SK-N-SH treated with all-trans-retinoic acid at 6 μM for 48 hours (cell line): ENCODE measurements around the gene OR10A5.

ENCODE experiments used
- ATAC-seq: fragments of 200-7000 bp; cut with Tn5 transposase; 3 replicates; pipeline ENCODE4 v1.9.1; 2020; ENCODE audit warnings: mild to moderate bottlenecking, moderate library complexity
- ARNTL ChIP-seq: fragments of 450-650 bp; formaldehyde crosslinking; IDR thresholded peaks from 2 replicates; pipeline ENCODE4 v1.5.0; 2020; ENCODE audit warnings: low read depth, mild to moderate bottlenecking, moderate library complexity, borderline replicate concordance
- BACH2 ChIP-seq: fragments of 250-450 bp; sonication (Bioruptor Pico); IDR thresholded peaks from 2 replicates; pipeline ENCODE4 v1.9.0; 2021; ENCODE audit warnings: mild to moderate bottlenecking, borderline replicate concordance
- CREB5 ChIP-seq: fragments of 250-450 bp; sonication (Bioruptor Pico); IDR thresholded peaks from 2 replicates; pipeline ENCODE4 v1.5.1; 2020; ENCODE audit warnings: low read depth, mild to moderate bottlenecking, moderate library complexity
- CSDC2 ChIP-seq: fragments of 250-450 bp; sonication (Bioruptor Pico); IDR thresholded peaks from 2 replicates; pipeline ENCODE4 v1.5.0; 2020; ENCODE audit warnings: mild to moderate bottlenecking, moderate library complexity
- ESRRG ChIP-seq: fragments of 250-450 bp; sonication (Bioruptor Pico); IDR thresholded peaks from 2 replicates; pipeline ENCODE4 v1.6.1; 2021; ENCODE audit warnings: mild to moderate bottlenecking
- GLIS3 ChIP-seq: fragments of 250-450 bp; sonication (Bioruptor Pico); IDR thresholded peaks from 2 replicates; pipeline ENCODE4 v1.5.0; 2020; ENCODE audit warnings: mild to moderate bottlenecking, moderate library complexity
- ISL1 ChIP-seq: fragments of 250-450 bp; sonication (Bioruptor Pico); IDR thresholded peaks from 2 replicates; pipeline ENCODE4 v2.1.2; 2022; ENCODE audit warnings: mild to moderate bottlenecking, moderate library complexity
- OSR1 ChIP-seq: fragments of 250-450 bp; sonication (Bioruptor Pico); IDR thresholded peaks from 2 replicates; pipeline ENCODE4 v1.8.0; 2022; ENCODE audit warnings: moderate library complexity, mild to moderate bottlenecking, inconsistent platforms
- PATZ1 ChIP-seq: fragments of 250-450 bp; sonication (Bioruptor Pico); IDR thresholded peaks from 2 replicates; pipeline ENCODE4 v1.8.0; 2020; ENCODE audit warnings: mild to moderate bottlenecking, moderate library complexity, borderline replicate concordance
- POU6F1 ChIP-seq: fragments of 250-450 bp; sonication (Bioruptor Pico); IDR thresholded peaks from 2 replicates; pipeline ENCODE4 v1.8.0; 2021; ENCODE audit warnings: low read depth, mild to moderate bottlenecking, moderate library complexity, borderline replicate concordance
- PPARA ChIP-seq: fragments of 250-450 bp; sonication (Bioruptor Pico); IDR thresholded peaks from 2 replicates; pipeline ENCODE4 v1.5.0; 2020; ENCODE audit warnings: mild to moderate bottlenecking, borderline replicate concordance
- RARB ChIP-seq: fragments of 250-450 bp; sonication (Bioruptor Pico); IDR thresholded peaks from 2 replicates; pipeline ENCODE4 v1.8.0; 2021; ENCODE audit warnings: mild to moderate bottlenecking, moderate library complexity
- SNAI2 ChIP-seq: fragments of 250-450 bp; sonication (Bioruptor Pico); IDR thresholded peaks from 2 replicates; pipeline ENCODE4 v1.5.0; 2020; ENCODE audit warnings: mild to moderate bottlenecking, moderate library complexity
- TCF4 ChIP-seq: fragments of 250-450 bp; sonication (Bioruptor Pico); IDR thresholded peaks from 2 replicates; pipeline ENCODE4 v1.8.0; 2021; ENCODE audit warnings: mild to moderate bottlenecking, moderate library complexity, borderline replicate concordance
- TOX ChIP-seq: fragments of 250-450 bp; sonication (Bioruptor Pico); IDR thresholded peaks from 2 replicates; pipeline ENCODE4 v1.8.0; 2021; ENCODE audit warnings: mild to moderate bottlenecking, moderate library complexity, borderline replicate concordance
- TSHZ2 ChIP-seq: fragments of 250-450 bp; sonication (Bioruptor Pico); IDR thresholded peaks from 2 replicates; pipeline ENCODE4 v1.5.0; 2020; ENCODE audit warnings: mild to moderate bottlenecking, moderate library complexity
- ZC3H10 ChIP-seq: fragments of 250-450 bp; sonication (Bioruptor Pico); IDR thresholded peaks from 2 replicates; pipeline ENCODE4 v1.5.1; 2021; ENCODE audit warnings: mild to moderate bottlenecking, moderate library complexity
- ZNF565 ChIP-seq: fragments of 450-650 bp; formaldehyde crosslinking; conservative IDR thresholded peaks from 2 replicates; pipeline ENCODE4 v1.5.0; 2020; ENCODE audit warnings: low read depth, mild to moderate bottlenecking, moderate library complexity
- ZNF70 ChIP-seq: fragments of 450-650 bp; formaldehyde crosslinking; IDR thresholded peaks from 2 replicates; pipeline ENCODE4 v1.5.0; 2020; ENCODE audit warnings: mild to moderate bottlenecking, moderate library complexity
- ZNF8 ChIP-seq: fragments of 450-650 bp; formaldehyde crosslinking; IDR thresholded peaks from 2 replicates; pipeline ENCODE4 v1.5.0; 2020; ENCODE audit warnings: mild to moderate bottlenecking, moderate library complexity
- TF ChIP-seq, protein P1 (sequence below): fragments of 250-450 bp; sonication (Bioruptor Pico); IDR thresholded peaks from 2 replicates; pipeline ENCODE4 v1.5.1; 2021; ENCODE audit warnings: mild to moderate bottlenecking, moderate library complexity

Gene OR10A5

DNA sequence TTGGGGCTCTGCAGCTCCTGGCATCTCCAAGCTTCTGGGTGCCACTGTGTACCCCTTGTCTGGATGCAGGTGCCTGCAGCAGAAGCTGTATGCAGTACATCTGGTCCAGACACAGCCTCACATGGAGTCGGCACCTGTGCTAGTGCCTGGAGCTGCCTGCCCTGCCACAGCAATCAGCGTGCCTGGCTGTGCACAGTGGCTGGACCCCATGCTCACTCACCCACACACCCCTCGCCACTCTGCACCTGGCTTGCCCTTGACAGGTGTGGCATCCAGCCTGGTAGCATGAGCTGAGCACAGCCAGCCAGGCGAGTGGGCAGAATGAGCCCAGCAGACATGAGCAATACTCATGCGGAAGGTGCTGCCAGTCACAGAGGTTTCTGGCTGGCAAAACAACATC is 26.5 kb upstream of the OR10A5 start (continued):
- TF ChIP-seq ZNF8 (CRISPR knock-in tag) (no peak), GLIS3 (CRISPR knock-in tag) (no peak), BACH2 (CRISPR knock-in tag) (no peak), CSDC2 (CRISPR knock-in tag) (no peak)
- TF ChIP-seq, all 23 proteins: peak for 0

GRCh38 chr11:6824136-6824823 is 21.2 kb upstream of the OR10A5 start:
- no peak for ATAC-seq

DNA sequence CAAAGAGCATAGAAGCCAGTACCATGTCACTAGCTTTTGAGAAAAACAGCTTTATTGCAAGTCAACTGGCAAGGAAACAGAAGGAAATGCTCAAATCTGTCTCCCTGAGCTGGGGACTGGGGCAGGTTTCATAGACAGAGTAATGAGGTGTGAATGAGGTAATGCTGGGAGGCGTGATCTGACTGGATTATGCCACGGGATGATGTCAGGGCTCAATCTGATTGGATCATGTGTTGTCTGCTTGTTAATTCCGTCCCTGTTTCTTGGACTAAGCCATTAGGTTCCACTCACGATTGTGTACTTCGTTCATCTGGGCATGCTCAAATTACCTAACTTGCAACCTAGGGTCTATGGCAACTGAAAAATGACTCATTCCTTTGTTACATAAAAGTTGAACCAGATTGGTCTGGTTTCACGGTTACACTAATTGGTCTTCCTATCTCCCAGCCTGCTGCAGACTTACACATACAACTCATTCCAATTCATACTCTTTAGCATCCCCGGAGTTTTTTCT is 20.2 kb upstream of the OR10A5 start:
- no peak for TF ChIP-seq TSHZ2 (CRISPR knock-in tag)
- no peak for TF ChIP-seq BACH2 (CRISPR knock-in tag)
- no peak for TF ChIP-seq RARB
- TF ChIP-seq TCF4 (CRISPR knock-in tag) = no peak
- TF ChIP-seq ZNF8 (CRISPR knock-in tag) = no peak
- no peak for TF ChIP-seq PATZ1 (CRISPR knock-in tag)
- TF ChIP-seq, protein P1, sequence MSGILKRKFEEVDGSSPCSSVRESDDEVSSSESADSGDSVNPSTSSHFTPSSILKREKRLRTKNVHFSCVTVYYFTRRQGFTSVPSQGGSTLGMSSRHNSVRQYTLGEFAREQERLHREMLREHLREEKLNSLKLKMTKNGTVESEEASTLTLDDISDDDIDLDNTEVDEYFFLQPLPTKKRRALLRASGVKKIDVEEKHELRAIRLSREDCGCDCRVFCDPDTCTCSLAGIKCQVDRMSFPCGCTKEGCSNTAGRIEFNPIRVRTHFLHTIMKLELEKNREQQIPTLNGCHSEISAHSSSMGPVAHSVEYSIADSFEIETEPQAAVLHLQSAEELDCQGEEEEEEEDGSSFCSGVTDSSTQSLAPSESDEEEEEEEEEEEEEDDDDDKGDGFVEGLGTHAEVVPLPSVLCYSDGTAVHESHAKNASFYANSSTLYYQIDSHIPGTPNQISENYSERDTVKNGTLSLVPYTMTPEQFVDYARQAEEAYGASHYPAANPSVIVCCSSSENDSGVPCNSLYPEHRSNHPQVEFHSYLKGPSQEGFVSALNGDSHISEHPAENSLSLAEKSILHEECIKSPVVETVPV = no peak
- no peak for TF ChIP-seq GLIS3 (CRISPR knock-in tag)
- TF ChIP-seq ISL1 = no peak
- no peak for TF ChIP-seq ZC3H10 (CRISPR knock-in tag)
- no peak for TF ChIP-seq ZNF565 (CRISPR knock-in tag)
- TF ChIP-seq CREB5 = no peak
- TF ChIP-seq ESRRG (CRISPR knock-in tag) = no peak
- TF ChIP-seq ARNTL (CRISPR knock-in tag) = no peak
- no peak for ATAC-seq

More at GRCh38 chr11:6824136-6824823, 21.2 kb upstream of the OR10A5 start:
- TF ChIP-seq TOX (CRISPR knock-in tag) = no peak
- TF ChIP-seq ZC3H10 (CRISPR knock-in tag) = no peak
- TF ChIP-seq, protein P1 = no peak
- no peak for TF ChIP-seq GLIS3 (CRISPR knock-in tag)
- TF ChIP-seq ZNF70 (CRISPR knock-in tag) = no peak
- TF ChIP-seq PATZ1 (CRISPR knock-in tag) = no peak
- no peak for TF ChIP-seq OSR1 (CRISPR knock-in tag)
- no peak for TF ChIP-seq CSDC2 (CRISPR knock-in tag)
- TF ChIP-seq POU6F1 (CRISPR knock-in tag) = no peak
- TF ChIP-seq ZNF8 (CRISPR knock-in tag) = no peak
- no peak for TF ChIP-seq ARNTL (CRISPR knock-in tag)
- no peak for TF ChIP-seq SNAI2 (CRISPR knock-in tag)
- no peak for TF ChIP-seq PPARA (CRISPR knock-in tag)
